OCI-LY1 (cell line): ENCODE data around the gene DEPDC1B.

ENCODE experiments used
- H2AFZ ChIP-seq: fragments of 200-600 bp; sonication (generic), shearing (Covaris generic); 2 replicates; pipeline ENCODE4 v1.6.0; 2014; ENCODE audit warnings: antibody characterized with exemption, mild to moderate bottlenecking, low read length
- H3F3A ChIP-seq: fragments of 200-600 bp; sonication (generic), shearing (Covaris generic); 2 replicates; pipeline ENCODE4 v1.6.0; 2014; ENCODE audit warnings: mild to moderate bottlenecking, antibody characterized with exemption, low read length, moderate library complexity; ENCODE audit not compliant: insufficient read depth
- H3K27ac ChIP-seq: fragments of 200-600 bp; sonication (generic); 2 replicates; pipeline ENCODE4 v1.5.1; 2014; ENCODE audit warnings: low read length, mixed run types, mild to moderate bottlenecking, low read depth; ENCODE audit not compliant: poor library complexity, severe bottlenecking
- H3K27me3 ChIP-seq: fragments of 200-600 bp; sonication (generic); 2 replicates; pipeline ENCODE4 v1.6.0; 2014; ENCODE audit warnings: antibody characterized with exemption, mild to moderate bottlenecking, low read length, moderate library complexity; ENCODE audit not compliant: insufficient read depth
- H3K36me3 ChIP-seq: fragments of 200-600 bp; sonication (generic); 2 replicates; pipeline ENCODE4 v1.6.1; 2014; ENCODE audit warnings: mild to moderate bottlenecking, antibody characterized with exemption, low read length, moderate library complexity, mixed read lengths; ENCODE audit not compliant: insufficient read depth
- H3K4me1 ChIP-seq: fragments of 200-600 bp; sonication (generic); 2 replicates; pipeline ENCODE4 v1.5.1; 2014; ENCODE audit warnings: mild to moderate bottlenecking, low read length, moderate library complexity; ENCODE audit not compliant: insufficient read depth, severe bottlenecking
- H3K4me2 ChIP-seq: fragments of 200-600 bp; sonication (generic), shearing (Covaris generic); 2 replicates; pipeline ENCODE4 v1.6.1; 2014; ENCODE audit warnings: low read length
- H3K4me3 ChIP-seq: fragments of 200-600 bp; sonication (generic); 2 replicates; pipeline ENCODE4 v1.5.1; 2014; ENCODE audit warnings: low read length, low read depth, mild to moderate bottlenecking, mixed read lengths; ENCODE audit not compliant: poor library complexity, severe bottlenecking
- H3K79me2 ChIP-seq: fragments of 200-600 bp; shearing (Covaris generic); 2 replicates; pipeline ENCODE4 v1.6.1; 2016; ENCODE audit warnings: mixed run types, low read length, mixed read lengths; ENCODE audit not compliant: insufficient read depth
- H3K9ac ChIP-seq: fragments of 200-600 bp; sonication (generic), shearing (Covaris generic); 2 replicates; pipeline ENCODE4 v1.6.1; 2014; ENCODE audit warnings: mild to moderate bottlenecking, low read length, mixed read lengths
- H3K9me2 ChIP-seq: fragments of 200-600 bp; sonication (generic), shearing (Covaris generic); 2 replicates; pipeline ENCODE4 v1.6.1; 2014; ENCODE audit warnings: low read depth, mild to moderate bottlenecking, low read length, mixed read lengths
- H3K9me3 ChIP-seq: fragments of 200-600 bp; shearing (Covaris generic); 2 replicates; pipeline ENCODE4 v1.6.1; 2014; ENCODE audit warnings: low read length, mixed read lengths
- H4K20me1 ChIP-seq: fragments of 200-600 bp; sonication (generic), shearing (Covaris generic); 2 replicates; pipeline ENCODE4 v1.6.0; 2016; ENCODE audit warnings: mild to moderate bottlenecking, low read length; ENCODE audit not compliant: insufficient read depth
- EZH2 ChIP-seq: fragments of 200-600 bp; sonication (generic), shearing (Covaris generic); IDR thresholded peaks from 2 replicates; pipeline ENCODE4 v1.8.0; 2017; ENCODE audit warnings: borderline replicate concordance, mixed run types, mild to moderate bottlenecking, antibody characterized with exemption, low read length, moderate library complexity, mixed read lengths
- TF ChIP-seq, protein P1 (sequence below): fragments of 200-600 bp; sonication (generic), shearing (Covaris generic); IDR thresholded peaks from 2 replicates; pipeline ENCODE4 v1.5.1; 2017; ENCODE audit warnings: mild to moderate bottlenecking, antibody characterized with exemption, low read length, moderate library complexity, mixed read lengths

The DEPDC1B gene

GRCh38 chr5:60551829-60552228 lies 148.1 kb downstream of the DEPDC1B start:
- no peaks in the 10 kb centered on the region for H4K20me1 ChIP-seq
- H3K4me3 ChIP-seq = no peak overlapping the region
- TF ChIP-seq, protein P1, sequence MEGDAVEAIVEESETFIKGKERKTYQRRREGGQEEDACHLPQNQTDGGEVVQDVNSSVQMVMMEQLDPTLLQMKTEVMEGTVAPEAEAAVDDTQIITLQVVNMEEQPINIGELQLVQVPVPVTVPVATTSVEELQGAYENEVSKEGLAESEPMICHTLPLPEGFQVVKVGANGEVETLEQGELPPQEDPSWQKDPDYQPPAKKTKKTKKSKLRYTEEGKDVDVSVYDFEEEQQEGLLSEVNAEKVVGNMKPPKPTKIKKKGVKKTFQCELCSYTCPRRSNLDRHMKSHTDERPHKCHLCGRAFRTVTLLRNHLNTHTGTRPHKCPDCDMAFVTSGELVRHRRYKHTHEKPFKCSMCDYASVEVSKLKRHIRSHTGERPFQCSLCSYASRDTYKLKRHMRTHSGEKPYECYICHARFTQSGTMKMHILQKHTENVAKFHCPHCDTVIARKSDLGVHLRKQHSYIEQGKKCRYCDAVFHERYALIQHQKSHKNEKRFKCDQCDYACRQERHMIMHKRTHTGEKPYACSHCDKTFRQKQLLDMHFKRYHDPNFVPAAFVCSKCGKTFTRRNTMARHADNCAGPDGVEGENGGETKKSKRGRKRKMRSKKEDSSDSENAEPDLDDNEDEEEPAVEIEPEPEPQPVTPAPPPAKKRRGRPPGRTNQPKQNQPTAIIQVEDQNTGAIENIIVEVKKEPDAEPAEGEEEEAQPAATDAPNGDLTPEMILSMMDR = no peak
- no peak for TF ChIP-seq EZH2
- no peaks in the 10 kb centered on the region for H3F3A ChIP-seq
- H3K9ac ChIP-seq = no peak overlapping the region
- H3K36me3 ChIP-seq = no peaks in the 10 kb centered on the region
- no peak overlapping the region for H2AFZ ChIP-seq
- H3K27me3 ChIP-seq = no peaks in the 10 kb centered on the region
- no peaks in the 10 kb centered on the region for H3K4me1 ChIP-seq
- H3K27ac ChIP-seq = no peak overlapping the region
- H3K79me2 ChIP-seq = no peaks in the 10 kb centered on the region
- no peaks in the 10 kb centered on the region for H3K9me2 ChIP-seq
- H3K9me3 ChIP-seq = no peaks in the 10 kb centered on the region
- no peak overlapping the region for H3K4me2 ChIP-seq

GRCh38 chr5:60551250-60551649 lies 148.7 kb downstream of the DEPDC1B start:
- H3K27me3 ChIP-seq = no peaks in the 10 kb centered on the region
- no peak overlapping the region for H2AFZ ChIP-seq
- no peaks in the 10 kb centered on the region for H3K9me2 ChIP-seq
- no peaks in the 10 kb centered on the region for H3K79me2 ChIP-seq
- no peaks in the 10 kb centered on the region for H4K20me1 ChIP-seq
- no peak overlapping the region for H3K9ac ChIP-seq
- no peak overlapping the region for H3K4me2 ChIP-seq
- no peaks in the 10 kb centered on the region for H3K9me3 ChIP-seq
- no peak overlapping the region for H3K4me3 ChIP-seq
- TF ChIP-seq, protein P1 = no peak
- TF ChIP-seq EZH2 = no peak
- H3K36me3 ChIP-seq = no peaks in the 10 kb centered on the region
- H3K27ac ChIP-seq = no peak overlapping the region
- no peaks in the 10 kb centered on the region for H3K4me1 ChIP-seq
- H3F3A ChIP-seq = no peaks in the 10 kb centered on the region

GRCh38 chr5:60550311-60550710 lies 149.7 kb downstream of the DEPDC1B start:
- no peaks in the 10 kb centered on the region for H3K4me1 ChIP-seq
- no peak overlapping the region for H3K4me3 ChIP-seq
- no peaks in the 10 kb centered on the region for H3K36me3 ChIP-seq
- no peaks in the 10 kb centered on the region for H3K79me2 ChIP-seq
- H2AFZ ChIP-seq = no peak overlapping the region
- no peaks in the 10 kb centered on the region for H4K20me1 ChIP-seq
- TF ChIP-seq, protein P1 = no peak
- no peak for TF ChIP-seq EZH2
- no peaks in the 10 kb centered on the region for H3K27me3 ChIP-seq
- H3K9ac ChIP-seq = no peak overlapping the region
- no peaks in the 10 kb centered on the region for H3F3A ChIP-seq
- no peaks in the 10 kb centered on the region for H3K9me3 ChIP-seq
- no peak overlapping the region for H3K27ac ChIP-seq
- no peaks in the 10 kb centered on the region for H3K9me2 ChIP-seq
- no peak overlapping the region for H3K4me2 ChIP-seq
